HG03064 (cell line): ENCODE data around the gene FRMPD2.
"Not testable (repeated sequence)": the region's sequence is repeated elsewhere in the genome, so short reads cannot be mapped to it uniquely, and the experiment has no call there.

Experiments
- ATAC-seq: cut with Tn5 transposase; IDR thresholded peaks from one replicate; pipeline ENCODE4 v1.9.1; 2021; ENCODE audit warnings: low read depth; ENCODE audit not compliant: unreplicated experiment

Gene FRMPD2

DNA sequence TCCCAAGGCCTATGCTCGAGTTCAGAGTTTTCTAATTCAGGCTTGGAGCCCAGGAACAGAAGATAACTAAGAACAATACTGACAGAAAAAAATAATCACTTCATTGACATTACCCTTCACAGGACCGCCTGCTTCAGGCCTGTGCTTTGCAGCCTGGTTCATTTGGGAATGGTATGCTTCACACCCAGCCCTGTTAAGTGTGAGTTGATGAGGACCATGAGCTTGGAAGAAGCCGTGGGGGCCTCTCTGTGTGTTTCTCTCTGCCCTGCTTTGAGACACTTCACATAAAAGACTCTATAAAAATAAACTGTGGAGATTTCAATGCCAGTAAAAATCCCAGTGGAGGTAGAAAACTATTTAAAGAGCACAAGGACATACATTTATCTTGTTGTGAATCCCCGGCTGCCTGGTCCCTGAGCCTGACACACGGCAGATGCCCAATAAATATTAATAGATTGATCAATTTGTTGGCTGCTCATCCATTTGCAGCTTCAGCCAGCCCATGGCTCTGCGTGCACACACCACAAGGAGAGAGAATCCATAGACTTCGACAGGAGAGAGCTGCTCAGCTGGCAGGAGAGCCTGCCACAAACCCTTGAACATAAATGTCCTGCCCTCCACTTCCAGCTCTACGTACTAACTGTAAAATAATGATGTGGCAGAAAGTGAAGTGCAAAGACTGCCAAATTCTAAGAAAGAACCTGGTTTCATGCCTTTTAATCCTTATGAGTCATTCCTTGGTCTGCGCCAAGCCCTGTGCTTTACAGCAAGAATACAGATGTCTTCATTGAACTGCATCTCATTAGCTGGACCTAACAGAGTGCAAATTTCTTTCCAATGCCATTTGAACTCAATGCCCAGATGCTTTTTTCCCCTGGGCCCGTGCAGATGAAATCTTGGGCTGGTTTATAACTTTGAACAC, 130.5 kb downstream of the FRMPD2 start:
- not testable (repeated sequence) for ATAC-seq

DNA sequence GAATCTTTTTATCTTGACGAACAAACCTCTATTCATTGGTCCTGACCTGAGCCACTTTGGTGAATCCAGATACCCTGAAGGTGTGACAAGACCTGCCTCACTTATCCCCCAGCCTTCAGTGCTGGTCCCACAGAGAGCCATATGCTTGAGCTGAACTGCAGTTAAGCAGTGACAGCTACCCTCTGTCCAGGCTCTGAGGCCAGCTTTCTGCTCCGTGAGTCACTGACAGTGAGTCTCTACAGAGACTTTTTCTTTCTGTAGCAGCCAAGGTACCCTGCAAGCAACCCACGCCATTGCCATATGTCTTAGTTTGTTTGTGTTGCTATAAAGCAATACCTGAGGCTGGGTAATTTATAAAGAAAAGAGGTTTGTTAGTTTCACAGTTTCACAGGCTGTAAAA, 133.5 kb downstream of the FRMPD2 start:
- not testable (repeated sequence) for ATAC-seq

DNA sequence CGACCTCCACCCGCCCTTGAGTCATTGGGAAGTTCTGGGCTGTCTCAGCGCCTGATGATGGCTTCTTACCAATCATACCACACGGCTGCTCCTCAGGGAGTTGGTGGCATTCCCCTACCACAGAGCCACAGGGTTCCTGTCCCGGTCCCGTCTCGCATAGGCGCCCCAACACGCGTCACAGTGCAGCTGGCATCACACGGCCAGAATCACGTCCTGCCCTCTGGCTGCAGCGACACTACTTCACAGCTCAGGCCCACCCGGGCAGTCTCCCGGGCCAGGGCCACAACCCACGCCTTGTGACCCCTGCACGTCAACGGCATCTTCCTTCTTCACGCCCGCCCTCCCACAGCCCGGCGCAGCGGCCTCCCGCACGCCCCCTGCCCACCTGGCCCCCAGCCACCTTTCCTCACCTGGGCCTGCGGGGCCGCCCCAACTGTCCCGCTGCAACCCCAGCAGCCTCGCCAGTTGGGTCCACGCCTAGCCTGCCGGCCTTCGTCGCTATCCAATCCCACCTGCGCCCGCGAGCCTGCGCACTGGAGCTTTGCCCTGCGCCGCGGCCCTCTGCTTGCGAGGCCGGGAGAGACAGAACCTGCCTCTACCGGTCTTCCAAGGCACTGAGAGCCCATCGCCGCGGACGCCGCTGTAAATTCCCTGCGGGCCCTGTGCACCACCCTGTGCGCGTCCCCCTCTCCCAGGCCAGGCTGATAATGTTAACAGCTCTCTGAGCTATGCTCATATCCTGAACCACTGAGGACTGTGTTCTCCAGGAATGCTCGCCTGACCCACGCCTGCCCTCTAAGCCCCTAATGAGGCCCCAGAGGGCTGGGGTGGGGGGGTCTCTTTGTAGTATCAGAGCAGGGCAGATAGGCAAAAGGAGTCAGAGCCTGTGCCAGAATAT, 134.3 kb downstream of the FRMPD2 start:
- ATAC-seq: not testable (repeated sequence)

DNA sequence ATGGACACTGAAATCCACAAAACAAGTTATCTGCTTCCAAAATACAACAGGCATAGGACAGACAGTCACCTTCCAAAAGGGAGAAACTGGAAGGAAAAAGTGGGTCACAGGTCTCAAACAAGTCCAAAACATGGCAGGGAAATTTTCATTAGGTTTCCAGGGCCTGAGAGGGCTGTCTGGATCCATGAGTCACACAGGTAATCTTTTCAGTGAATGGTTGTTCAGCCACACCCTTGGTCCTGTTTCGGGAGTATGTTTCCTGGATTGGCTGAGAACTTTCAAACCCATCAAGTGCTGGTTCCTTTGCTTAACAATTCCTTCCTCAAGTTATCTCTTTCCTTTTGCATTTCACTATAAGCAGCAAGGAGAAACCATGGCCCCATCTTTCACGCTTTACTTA, 145.5 kb downstream of the FRMPD2 start:
- ATAC-seq: not testable (repeated sequence)

DNA sequence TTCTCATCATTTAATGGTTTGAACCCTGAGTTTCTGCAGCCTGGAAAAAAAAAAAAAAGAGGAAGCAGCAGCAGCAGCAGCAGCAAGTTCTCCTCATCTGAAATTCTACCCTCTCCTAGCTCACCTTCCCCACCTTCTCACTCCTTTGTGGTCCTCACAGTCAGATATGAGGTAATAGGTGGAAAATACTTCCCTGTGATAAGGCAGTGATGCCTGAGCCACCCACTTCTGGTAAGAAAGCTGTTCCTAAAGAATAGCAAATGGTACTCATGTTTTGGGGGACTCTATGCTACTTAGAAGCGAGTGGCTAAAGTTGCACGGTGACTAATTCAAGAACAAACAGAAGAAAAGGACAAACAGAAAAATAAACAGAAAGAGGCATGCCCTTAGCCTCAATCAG, 148.2 kb downstream of the FRMPD2 start:
- not testable (repeated sequence) for ATAC-seq

DNA sequence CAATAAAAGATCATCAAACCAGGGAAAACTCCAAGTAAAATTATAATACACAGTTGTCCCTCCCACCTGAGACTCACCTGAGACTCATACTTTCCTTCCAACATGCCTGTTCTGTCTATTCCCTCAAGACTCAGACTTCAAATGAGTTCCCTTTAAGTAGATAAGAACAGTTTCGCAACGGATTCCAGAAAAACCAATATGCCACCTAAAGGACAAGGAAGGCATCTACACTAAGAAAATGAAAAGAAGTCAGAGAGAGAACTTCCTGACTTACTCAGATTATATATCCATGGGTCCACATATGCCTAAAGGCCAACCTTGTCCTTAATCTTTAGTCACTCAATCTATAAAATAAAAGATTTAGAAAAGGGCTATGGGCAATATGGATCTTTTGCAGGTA, 148.9 kb downstream of the FRMPD2 start:
- ATAC-seq: not testable (repeated sequence)

DNA sequence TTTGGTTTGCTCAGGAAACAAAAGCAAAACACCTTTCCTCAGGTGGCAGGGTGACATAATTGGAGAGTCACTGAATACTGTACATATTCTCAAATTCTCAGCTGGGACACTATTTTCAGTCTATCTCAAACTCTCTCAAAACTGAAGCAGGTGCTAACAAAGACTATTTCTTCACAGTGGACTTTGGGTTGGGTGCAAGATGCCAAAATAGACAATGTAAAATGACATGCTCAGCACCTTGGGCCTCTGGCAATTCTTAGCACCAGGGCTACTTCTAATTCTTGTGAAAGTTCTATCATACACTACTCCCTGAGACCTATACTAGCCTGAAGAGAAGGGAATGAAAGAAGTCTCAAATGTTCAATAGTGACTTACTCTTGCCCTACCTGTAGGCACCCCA, 151.9 kb downstream of the FRMPD2 start:
- ATAC-seq: not testable (repeated sequence)

DNA sequence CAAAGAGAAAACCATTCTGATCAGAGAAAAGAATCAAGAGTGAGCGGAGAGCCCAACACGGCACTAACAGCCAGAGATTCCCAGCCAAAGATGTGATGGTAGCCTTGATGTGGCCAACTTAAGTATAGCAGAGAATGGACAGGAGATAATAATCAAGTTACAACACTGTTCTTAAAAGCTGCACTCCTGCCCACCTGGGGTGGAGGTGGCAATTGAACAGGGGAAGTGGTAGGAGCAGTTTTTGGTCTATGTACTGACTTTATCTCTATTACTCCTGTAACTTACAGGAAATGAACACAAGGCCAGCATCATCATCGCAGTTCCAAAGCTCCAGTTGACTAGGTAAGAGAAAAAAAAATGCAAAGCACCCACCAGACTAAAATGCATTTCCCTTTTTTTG, 164.2 kb downstream of the FRMPD2 start:
- not testable (repeated sequence) for ATAC-seq
